NCI-H146 (cell line): ENCODE data around the gene SLC14A1.

Source experiments
- DNase-seq: peaks from one replicate; lab custom pipeline; 2025; lab: John Stamatoyannopoulos, UW

Gene SLC14A1

DNA sequence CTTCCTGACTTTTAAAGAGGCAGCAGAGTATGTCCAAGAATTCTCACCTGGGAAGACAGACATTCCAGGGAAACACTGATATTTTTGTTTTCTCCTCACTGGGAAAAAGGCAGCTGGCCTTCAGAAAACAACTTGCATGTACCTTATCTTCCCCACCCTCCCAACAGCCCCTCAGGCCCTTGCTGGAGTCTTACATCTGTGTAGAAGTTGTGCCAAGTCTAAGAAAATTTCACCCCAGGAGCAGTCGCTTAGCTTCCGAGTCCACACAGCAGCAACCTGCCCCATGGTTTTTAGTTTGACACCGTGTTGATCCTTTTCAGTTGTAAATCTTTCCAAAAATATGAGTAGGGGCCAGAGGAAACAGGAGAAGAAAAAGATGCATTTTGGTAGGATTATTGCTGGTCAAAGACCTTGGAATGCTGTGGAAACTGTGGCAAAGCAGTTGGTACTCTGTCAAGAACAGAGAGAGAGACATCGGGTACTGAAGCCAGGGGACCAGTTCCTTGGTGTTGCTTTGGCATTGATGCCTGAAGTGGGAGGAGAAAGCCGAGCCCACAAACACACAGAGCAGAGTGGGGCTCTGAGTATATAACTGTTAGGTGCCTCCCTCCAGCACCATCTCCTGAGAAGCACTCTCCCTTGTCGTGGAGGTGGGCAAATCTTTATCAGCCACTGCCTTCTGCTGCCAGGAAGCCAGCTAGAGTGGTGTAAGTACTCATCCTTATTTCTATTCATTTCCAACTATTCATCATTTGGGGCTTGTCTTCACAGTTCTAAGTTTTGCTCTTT lies at the start of gene SLC14A1:
Gene SLC14A1 (plus strand): TSS at position 615 of the 789 bp plus-strand sequence. CDS start 6,140 bp downstream, outside the sequence.
- DNase-seq: no peak

DNA sequence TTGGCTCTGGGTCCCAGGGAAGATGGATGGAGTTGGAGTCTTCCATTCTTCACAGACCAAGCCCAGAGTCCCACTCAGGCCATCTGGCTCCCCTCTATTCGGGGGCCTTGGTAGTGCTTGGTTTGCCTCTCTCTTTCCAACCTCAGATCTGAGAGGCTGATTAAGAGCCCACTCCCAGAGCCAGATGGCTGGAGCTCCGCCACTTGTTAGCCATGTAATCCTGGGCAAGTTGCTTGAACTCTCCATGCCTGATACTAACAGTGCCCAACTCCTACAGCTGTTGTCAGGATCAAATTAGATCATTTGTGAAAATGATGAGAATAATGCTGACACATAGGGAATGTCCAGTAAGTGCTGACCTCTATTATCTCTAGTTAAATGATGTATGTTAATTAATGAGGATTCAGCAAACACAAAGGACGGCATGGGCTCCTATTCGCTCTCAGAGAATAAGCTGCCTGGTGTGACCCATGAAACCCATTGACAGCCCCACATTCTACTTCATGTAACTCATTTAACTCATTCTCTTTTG lies 46.6 kb upstream of the SLC14A1 start:
- no peak for DNase-seq

DNA sequence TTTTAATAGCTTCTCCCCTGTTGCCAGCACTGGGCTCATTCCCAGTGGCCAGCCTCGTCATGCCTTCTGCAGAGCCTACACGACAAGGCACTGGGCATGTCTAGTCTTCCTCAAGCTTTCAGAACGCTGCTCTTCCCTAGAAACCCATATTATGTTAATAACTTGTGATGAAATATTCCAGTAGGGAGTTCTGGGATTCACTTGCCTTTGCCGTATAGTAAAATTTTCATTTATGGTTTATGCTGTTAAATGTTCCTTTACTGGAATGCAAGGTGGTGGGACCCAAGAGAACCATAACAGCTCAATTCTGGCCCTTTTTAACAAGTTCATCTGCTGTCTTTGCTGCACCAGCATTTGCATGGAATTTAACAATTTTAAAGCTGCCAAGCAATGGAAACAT lies 45.5 kb upstream of the SLC14A1 start:
- no peak for DNase-seq

DNA sequence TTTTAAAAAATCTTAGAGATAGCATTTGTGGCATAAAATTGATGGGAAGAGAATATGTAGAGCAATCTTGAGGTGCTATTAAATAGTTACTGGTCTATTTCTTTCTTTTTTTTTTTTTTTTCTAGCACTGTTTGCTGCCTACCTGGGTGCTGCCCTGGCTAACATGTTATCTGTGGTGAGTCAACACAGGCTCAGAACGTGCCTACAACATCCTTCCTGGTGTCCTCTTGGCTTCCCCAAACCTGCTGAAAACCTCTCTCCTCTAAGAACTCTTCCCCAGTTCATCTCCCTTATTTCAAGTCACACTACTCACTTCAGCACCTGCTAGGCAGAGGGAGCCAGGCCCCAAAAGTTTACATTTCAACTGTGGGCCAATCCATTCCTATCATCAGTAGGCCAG lies 45.1 kb upstream of the SLC14A1 start:
- no peak for DNase-seq

DNA sequence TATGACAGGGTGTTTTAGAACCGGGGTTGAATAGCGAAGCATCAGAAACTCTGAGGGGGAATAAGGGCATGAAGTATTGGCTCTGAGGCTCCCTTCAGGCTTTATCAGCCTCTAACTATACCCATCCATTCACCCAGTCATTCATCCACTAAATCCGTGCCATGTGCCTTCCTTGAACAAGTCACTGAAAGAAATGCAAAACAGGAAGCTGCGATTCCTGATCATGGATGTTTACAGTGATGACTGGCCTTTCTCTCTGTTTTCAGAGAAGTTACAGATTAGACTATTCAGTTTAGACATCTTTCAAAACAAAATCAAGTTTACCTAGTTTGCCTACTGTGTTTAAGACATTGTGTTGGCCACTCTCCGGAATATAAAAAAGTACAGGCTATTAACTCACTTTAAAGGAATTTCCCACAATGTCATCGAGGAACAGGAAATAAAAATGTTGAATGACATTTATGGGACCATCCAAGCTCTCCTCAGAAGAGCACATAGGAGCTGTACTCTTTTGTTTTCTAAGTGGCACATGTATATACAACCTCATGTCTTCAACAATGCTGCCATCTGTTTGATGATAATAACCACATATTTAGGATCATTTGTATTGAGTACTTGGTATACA lies 43.8 kb upstream of the SLC14A1 start:
- DNase-seq: no peak

DNA sequence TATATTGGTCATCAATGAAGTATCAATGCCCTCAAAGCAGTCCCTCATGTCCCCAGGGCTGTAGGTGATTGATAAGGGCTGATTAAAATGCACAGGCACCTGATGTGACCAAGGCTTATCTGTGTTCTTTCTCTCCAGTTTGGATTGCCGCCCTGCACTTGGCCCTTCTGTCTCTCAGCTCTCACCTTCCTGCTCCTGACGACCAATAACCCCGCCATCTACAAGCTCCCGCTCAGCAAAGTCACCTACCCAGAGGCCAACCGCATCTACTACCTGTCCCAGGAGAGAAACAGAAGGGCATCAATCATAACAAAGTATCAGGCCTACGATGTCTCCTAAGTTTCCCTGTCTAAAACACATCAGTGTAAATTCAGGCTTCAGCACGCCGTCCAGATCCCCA lies 41.8 kb upstream of the SLC14A1 start:
- DNase-seq: no peak

DNA sequence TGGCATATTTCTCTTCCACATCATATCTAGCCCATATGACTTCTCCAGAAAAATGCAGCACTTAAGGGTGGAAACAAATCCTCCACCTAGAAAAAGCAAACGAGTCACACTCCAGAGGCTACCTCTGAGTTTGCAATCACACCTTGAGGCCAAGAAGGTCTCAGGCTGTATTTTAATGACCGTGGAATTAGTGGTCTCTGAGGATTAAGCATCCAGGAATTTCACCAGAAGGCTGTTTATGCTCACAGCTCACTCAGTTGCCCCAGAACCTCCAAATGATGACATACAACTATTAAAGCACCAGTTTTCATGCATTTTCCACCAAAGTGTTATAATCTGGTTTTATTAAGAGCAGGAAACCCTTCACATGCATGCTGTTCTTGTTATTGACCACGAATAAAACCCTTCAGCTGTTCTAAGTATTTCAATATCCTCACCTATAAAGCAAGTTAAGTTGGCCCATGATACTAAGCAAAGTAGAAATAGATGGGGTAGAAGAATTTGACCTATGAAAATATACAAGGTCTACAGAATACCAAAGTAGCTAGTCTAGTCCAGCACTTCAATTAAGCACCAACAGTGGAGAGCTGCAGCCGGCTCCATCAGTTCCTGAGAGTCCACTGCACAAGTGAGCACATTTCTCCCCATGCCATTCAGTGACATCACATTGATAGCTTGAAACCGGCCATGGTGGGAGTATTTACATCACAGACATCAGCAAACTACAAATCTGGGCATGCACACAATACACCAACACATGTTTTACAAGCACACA lies 39.5 kb upstream of the SLC14A1 start:
- no peak for DNase-seq

DNA sequence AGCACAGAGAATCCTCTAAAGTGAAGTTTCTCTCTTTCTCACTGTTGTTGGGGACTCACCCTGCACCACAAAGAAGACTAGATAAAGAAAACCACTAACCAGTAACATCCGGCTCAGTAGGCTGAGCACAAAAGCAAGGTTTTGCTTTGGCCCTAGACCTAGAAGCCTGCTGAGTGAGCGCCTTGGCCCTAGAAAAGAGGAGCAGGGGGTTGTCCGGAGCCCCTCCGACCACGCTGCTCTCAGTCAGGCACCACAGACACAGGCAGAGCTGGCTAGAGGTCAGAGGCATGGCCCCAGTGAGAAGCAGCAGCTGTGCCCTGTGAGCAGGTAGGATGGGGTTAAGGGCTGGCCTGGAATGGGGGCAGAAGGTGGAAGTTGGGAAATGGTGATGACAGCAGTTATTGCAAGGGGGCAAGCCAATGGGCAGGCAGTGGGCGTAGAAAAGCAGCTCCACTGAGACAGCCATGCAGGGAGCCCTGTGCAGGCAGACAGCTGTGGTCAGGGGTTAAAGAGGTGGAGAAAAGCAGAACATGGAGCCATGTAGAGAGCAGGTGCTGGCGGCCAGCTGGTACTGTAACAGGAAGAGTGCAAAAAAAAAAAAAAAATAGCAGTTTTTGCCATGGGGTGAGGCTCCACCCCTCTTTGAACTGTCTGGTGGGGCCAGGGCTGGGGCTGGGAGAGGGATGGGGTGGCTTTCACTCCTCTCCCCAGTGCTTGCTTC lies 36.9 kb upstream of the SLC14A1 start:
- DNase-seq: peak; percentile 57

DNA sequence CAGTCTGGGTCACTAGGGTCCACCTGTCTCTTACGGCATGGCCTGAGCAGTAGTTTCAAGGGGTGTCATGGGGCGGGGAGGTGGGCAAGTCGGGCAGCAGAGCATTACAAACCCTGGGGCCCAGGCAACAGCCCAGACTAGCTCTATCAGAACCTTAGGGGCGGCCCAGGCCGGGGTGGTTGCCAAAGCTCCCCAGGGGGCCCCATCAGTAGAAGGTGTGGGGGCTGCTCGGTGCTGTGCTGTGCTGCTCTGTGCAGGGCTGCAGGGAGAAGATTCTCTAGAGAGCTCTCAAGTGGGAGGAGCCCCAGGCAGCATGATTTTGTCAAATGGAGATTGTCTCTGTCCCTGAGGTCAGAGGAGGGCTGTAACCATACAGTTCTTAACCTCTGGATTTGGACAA lies 36.4 kb upstream of the SLC14A1 start:
- peak; percentile 29 for DNase-seq

DNA sequence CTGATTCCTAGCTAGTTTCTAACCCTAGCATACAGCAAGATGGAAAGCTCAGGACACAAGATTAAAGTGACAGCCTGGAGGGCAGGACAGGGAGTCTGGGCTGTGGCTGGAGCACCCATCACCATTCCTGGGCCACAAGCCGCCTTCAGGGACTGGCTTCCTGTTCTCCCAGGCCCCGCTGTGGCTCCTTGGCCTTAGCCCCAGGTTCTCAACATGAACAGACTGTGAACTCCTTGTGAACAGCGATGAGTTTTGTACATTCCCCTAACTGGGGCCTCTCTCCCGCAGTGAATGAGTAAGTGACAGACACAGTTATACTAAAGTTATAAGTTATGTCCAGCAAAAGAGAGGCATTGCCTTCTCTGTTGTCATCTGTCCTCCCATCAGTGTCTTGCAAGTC lies 35.9 kb upstream of the SLC14A1 start:
- no peak for DNase-seq

DNA sequence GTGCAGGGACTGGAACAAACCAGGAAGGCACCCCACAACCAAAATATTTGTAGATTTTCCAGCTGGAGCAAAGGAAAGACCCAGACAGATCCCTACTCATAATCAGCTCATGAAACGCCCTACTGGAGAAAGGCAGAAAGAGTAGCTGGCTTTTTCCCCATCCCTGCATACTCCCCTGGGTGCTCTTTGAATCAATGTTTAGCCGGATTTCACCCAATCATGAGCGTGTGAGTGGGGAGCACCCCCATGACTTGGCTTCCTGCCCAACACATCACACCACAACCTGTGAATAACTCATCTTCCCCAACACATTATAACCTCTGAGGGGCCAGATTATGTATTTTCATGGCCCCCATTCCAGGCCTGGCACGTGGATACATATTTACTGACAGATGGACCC lies 35.1 kb upstream of the SLC14A1 start:
- DNase-seq: no peak

DNA sequence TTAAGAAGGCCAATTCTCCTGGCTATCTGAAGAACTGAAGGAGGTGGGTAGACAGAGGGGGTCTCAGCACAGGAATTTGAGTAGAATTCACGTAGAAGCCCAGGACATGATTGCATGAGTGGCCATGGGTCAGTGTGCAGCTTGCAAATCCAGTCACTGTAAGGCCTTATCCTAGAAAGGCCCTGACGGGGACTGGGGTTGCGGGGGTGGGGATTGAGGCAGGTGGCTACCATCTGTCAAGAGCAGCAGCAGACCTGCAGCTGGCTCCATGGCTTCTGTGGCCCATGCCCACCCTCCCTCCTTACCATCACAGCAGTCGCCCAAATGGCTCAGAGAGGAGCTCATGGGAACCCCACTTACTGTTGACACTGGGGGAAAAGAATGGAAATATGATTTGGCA lies 34.6 kb upstream of the SLC14A1 start:
- no peak for DNase-seq

DNA sequence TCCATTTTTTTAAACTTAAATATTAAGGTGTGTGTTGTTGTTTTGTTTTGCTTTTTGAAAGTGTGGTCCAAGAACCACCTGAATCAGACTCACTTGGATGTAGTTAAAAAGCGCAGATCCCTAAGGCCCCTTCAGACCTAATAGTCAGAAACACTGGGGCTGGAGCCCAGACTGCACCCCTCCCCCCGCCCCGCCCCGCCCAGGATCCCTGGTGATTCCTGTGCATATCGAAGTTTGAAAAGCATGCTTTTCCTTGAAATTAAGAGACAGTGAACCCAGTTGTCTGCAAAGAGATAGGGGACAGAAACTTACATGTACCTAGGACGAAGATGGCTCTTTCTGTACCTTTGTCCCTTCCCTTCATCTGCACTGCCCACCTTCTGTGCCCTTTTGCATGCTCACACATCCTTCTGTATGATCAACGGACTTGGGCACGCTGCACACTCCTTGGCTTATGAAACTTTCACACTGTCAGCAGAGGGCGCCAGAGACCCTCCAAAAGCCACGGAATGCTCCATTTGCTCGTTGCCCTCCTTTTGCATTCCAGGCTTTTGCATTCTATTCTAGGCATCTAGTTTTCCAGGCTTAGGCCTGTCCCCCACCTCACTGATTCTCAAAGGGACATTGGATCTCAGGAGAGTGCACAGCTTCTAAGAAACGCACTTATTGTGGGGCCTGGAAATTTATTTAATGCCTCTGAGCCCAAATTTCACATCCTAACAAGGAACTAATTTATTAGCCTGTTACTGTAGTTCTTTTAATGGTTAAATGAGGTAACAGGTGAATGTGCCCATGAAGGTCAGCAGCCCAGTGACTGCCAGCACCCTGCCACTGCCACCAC lies 32.8 kb upstream of the SLC14A1 start:
- DNase-seq: peak; percentile 71

DNA sequence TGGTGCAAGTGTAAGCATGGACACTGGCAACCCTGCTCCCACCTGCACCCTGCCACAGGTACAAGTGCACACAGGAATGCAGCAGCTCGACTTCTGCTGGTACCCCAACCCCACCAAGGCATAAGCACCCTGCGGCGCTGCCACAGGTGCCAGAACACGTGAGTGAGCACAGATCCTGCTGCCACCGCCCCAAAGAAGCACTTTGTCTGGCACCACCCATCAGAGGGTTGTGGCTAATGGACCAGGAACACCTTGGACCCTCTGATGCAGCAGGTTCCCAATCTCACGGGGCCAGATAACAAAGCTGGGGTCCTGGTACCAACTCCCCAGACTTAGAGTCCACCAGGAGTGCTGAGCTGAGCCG lies 32.2 kb upstream of the SLC14A1 start:
- no peak for DNase-seq

DNA sequence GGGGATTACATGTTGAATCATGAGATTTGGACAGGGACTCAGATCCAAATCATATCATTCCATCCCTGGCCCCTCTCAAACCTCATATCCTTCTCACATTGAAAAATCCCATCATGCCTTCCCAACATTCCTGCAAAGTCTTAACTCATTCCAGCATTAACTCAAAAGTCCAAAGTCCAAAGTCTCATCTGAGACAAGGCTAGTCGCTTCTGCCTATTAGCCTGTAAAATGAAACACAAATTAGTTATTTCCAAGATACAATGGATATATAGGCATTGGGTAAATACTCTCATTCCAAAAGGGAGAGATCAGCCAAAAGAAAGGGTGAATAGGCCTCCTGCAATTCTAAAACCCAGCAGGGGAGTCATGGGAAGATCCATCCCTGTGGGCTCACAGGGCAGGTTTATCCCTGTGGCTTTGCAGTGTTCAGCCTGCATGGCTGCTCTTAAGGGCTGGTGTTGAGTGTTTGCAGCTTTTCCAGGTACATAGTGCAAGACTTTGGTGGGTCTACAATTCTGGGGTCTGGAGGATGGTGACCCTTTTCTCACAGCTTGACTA lies 21.2 kb upstream of the SLC14A1 start:
- DNase-seq: no peak

DNA sequence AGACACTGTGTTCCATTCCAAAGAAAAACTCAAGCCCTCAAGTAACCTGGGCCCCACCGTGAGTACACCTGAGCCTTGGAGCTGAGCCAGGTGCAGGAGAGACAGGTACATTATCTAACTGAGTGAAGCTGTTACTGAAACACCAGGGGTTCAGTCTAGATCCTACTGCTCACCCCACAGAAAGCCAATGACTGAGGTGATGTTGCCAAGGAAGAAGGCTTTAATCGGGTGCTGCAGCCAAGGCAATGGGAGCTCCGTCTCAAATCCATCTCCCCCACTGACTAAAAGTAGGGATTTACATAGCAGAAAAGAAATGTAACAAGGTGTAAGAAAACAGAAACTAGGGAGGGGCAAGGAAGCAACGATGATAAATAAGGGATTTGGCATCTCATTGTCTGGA lies 15.2 kb upstream of the SLC14A1 start:
- no peak for DNase-seq

DNA sequence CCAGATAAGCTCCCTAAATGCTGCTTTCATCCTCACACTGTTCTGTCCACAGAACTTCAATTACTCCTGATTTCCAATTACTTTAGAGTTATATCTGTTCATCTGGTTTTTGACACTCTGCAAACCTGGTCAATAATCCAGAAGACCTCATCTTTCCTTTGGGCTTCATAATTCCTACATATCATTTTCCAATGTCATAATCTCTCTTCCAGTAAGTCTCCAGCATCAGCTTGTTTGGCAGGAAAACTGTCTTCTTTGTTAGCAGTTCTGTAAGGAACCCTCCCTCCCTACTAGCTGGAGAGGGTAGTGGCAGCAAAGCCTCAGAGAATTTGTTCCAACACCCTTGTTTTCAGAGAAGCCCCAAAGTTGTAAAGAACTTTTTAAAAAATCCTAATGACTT lies 11.9 kb upstream of the SLC14A1 start:
- no peak for DNase-seq

DNA sequence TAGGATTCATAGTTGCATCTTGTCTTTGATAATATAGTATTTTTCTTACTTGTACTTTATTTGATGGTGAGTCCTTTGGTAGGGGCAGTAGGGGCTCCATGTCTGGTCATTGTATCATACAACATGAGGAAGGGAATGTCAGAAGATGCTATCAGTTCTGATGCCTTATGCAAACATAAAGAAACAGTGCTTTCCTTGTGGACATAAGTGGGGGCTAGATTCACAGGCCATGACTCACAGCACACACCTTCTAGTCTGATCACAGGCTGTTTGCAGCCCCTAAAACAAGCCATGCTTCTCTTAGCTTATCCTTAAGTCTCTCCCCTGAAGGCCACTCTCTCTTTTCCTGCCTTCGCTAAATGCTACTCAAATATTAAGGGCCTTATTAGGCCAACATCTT lies 10.7 kb upstream of the SLC14A1 start:
- no peak for DNase-seq

DNA sequence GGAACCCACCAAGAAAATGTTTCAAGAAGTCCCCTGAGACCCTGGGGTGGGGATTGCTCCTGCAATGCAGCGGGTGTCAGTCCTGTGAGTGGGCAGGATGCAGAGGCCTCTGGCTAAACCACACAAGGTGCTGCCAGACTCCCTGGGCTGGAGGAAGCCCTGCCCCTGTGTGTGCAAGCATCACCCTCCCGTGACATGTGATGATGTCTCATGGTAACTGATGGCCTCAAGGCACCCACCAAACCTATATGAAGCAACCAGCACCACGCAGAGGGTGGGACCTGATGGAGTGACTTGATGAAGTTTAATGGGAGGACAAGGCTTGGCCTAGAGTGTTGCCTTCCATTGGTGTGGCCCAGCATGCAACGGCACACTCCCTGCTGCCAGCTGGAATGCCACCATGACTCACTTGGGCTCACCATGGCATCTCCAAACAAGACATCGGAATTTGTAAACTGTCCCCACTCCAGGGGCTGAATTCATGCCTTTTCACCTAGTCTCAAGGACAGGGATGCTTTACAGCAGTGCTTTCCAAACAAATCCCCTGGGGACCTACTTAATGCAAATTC lies 8.7 kb upstream of the SLC14A1 start:
- no peak for DNase-seq

DNA sequence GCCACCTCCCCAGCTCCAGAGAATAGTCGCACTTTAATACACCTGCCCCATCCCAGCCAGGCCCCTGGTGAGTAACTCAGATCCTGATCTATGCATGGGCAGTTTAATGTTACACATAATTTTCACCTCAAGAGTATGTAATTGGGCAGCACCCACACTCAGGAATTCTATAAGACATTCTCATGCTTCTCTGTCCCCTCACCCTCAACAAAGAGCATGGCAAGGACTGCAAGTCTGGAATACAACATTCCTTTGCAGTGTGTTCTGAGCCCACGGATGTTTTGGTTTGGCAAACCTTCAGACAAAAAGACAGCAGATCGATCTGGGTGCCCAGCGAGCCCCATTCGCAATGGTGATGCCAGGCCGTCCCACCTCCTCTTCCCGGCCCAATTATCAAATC lies 4.9 kb upstream of the SLC14A1 start:
- DNase-seq: no peak

DNA sequence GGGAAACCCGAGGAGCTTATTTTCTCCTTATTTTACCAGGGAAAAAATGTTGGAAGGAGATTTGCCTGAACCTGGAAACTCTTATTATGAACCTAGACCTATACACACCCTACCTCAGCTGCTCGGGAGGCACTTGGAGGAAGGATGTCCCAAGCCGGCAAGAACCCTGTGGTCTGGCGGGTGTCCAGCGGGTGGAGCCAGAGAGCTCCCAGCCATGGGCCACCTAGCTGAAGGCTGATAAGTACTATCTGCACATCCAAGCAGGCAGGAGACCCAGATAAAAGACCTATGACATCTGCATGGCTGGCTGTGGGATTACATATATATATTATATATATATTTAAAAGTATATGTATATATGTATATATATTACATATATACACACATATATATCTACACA lies 1.1 kb upstream of the SLC14A1 start:
- peak; percentile 74 for DNase-seq
